ENCODE data around the gene PRKCSH.

- no peak for TF ChIP-seq EP300 (IDR thresholded peaks at IDR 0.05; ENCODE audit: borderline replicate concordance in 1 of 2, control insufficient read depth in 1 of 2, low read depth in 2 of 2, low read length in 2 of 2)
- TF ChIP-seq ZNF622 (IDR thresholded peaks at IDR 0.05) = no peak
- TF ChIP-seq HDAC2 (IDR thresholded peaks at IDR 0.05) = no peak
- no peak for TF ChIP-seq POLR2AphosphoS5 (IDR thresholded peaks at IDR 0.05; ENCODE audit: low read length)
- no peak for TF ChIP-seq E2F4 (IDR thresholded peaks at IDR 0.05; ENCODE audit: low read depth, low read length)
- peak in 1 of 3 experiments; percentile 22; a peak in 1 of 6 replicates for TF ChIP-seq CTCF (IDR thresholded peaks at IDR 0.05 in 2 of 3, conservative IDR thresholded peaks at IDR 0.05 in 1 of 3; ENCODE audit: control insufficient read depth in 2 of 3, extremely low read depth in 1 of 3, insufficient read depth in 1 of 3, low read depth in 3 of 3, low read length in 3 of 3)
- 0 out of 2 replicates have a peak, but pooled peaks have one; percentile 6 for TF ChIP-seq NRF1 (conservative IDR thresholded peaks at IDR 0.05; ENCODE audit: low read depth, low read length)
- TF ChIP-seq POLR2A (IDR thresholded peaks at IDR 0.05; ENCODE audit: low read depth, low read length) = 0 out of 2 replicates have a peak, but pooled peaks have one; percentile 23
- no peak for TF ChIP-seq MAX (IDR thresholded peaks at IDR 0.05; ENCODE audit: low read depth, low read length)
These were observed 46.3 kb downstream of the PRKCSH start for GRCh38 chr19:11481534-11482383.

All from GM12878 (cell line).